Mesenchymal stem cell (in vitro differentiated cells and primary cell): ENCODE data around the gene CHD1L.

Experiments used
- DNase-seq: peaks from one replicate; pipeline ENCODE4 v3.0.0-alpha.2; 2013
- H2AFZ ChIP-seq: one replicate; pipeline ENCODE4 v1.6.1; 2013; ENCODE audit warnings: low read depth, mild to moderate bottlenecking, control low read depth, inconsistent platforms, low read length, moderate library complexity
- H2AK5ac ChIP-seq: 2 replicates; pipeline ENCODE4 v1.6.1; 2013; ENCODE audit warnings: low read length, moderate library complexity, mild to moderate bottlenecking, inconsistent platforms; ENCODE audit not compliant: severe bottlenecking
- H2BK120ac ChIP-seq: one replicate; pipeline ENCODE4 v1.6.1; 2013; ENCODE audit warnings: low read depth, mild to moderate bottlenecking, inconsistent platforms, low read length, moderate library complexity
- H2BK12ac ChIP-seq, 2 experiments: one replicate each; pipeline ENCODE4 v1.6.1; 2013; ENCODE audit warnings: inconsistent platforms in 2 of 2, low read length in 2 of 2, mild to moderate bottlenecking in 2 of 2, moderate library complexity in 2 of 2, control low read depth in 1 of 2
- H2BK15ac ChIP-seq: one replicate; pipeline ENCODE4 v1.6.1; 2013; ENCODE audit warnings: mild to moderate bottlenecking, low read depth, inconsistent platforms; ENCODE audit not compliant: poor library complexity, severe bottlenecking
- H2BK5ac ChIP-seq: 2 replicates; pipeline ENCODE4 v1.6.1; 2013; ENCODE audit warnings: low read depth, mild to moderate bottlenecking, low read length, control low read depth, inconsistent platforms; ENCODE audit not compliant: poor library complexity, severe bottlenecking
- H3K14ac ChIP-seq, 2 experiments: one replicate each; pipeline ENCODE4 v1.6.1; 2013; ENCODE audit warnings: inconsistent platforms in 2 of 2, low read length in 2 of 2, control low read depth in 1 of 2, mild to moderate bottlenecking in 1 of 2, moderate library complexity in 1 of 2
- H3K18ac ChIP-seq, 2 experiments: one replicate each; pipeline ENCODE4 v1.6.1; 2013; ENCODE audit warnings: inconsistent platforms in 2 of 2, low read length in 2 of 2, control low read depth in 1 of 2, low read depth in 1 of 2, mild to moderate bottlenecking in 1 of 2
- H3K23ac ChIP-seq, 2 experiments: one replicate each; pipeline ENCODE4 v1.6.1; 2013; ENCODE audit warnings: inconsistent platforms in 2 of 2, low read length in 2 of 2, mild to moderate bottlenecking in 2 of 2, moderate library complexity in 2 of 2, control low read depth in 1 of 2
- H3K27ac ChIP-seq: 2 replicates; pipeline ENCODE4 v1.5.1; 2013; ENCODE audit warnings: mild to moderate bottlenecking, moderate library complexity, low read length, control low read depth, inconsistent platforms; ENCODE audit not compliant: poor library complexity, severe bottlenecking
- H3K27me3 ChIP-seq, 2 experiments: 2 replicates each; pipeline versions ENCODE4 v1.6.1 to v1.7.0; 2013; ENCODE audit warnings: low read length in 2 of 2, mild to moderate bottlenecking in 2 of 2, moderate library complexity in 2 of 2, control low read depth in 1 of 2, inconsistent platforms in 1 of 2; ENCODE audit not compliant: control insufficient read depth in 1 of 2, insufficient read depth in 1 of 2
- H3K36me3 ChIP-seq, 2 experiments: 2 replicates each; pipeline versions ENCODE4 v1.6.1 to v1.7.0; 2013; ENCODE audit warnings: low read length in 2 of 2, control low read depth in 1 of 2, inconsistent platforms in 1 of 2, low read depth in 1 of 2, mild to moderate bottlenecking in 1 of 2; ENCODE audit not compliant: insufficient read depth in 2 of 2, control insufficient read depth in 1 of 2
- H3K4ac ChIP-seq, 2 experiments: one replicate each; pipeline ENCODE4 v1.6.1; 2013; ENCODE audit warnings: inconsistent platforms in 2 of 2, low read length in 2 of 2, mild to moderate bottlenecking in 2 of 2, moderate library complexity in 2 of 2, control low read depth in 1 of 2, low read depth in 1 of 2
- H3K4me1 ChIP-seq: 2 replicates; pipeline ENCODE4 v1.6.1; 2013; ENCODE audit warnings: low read depth, low read length, control low read depth; ENCODE audit not compliant: control insufficient read depth, insufficient read depth
- H3K4me2 ChIP-seq: 2 replicates; pipeline ENCODE4 v1.6.1; 2013; ENCODE audit warnings: low read length, mild to moderate bottlenecking, inconsistent platforms; ENCODE audit not compliant: poor library complexity, severe bottlenecking
- H3K4me3 ChIP-seq, 2 experiments: 2 replicates each; pipeline versions ENCODE4 v1.5.1 to v1.7.0; 2013; ENCODE audit warnings: low read length in 2 of 2, mild to moderate bottlenecking in 2 of 2, control low read depth in 1 of 2, low read depth in 1 of 2; ENCODE audit not compliant: insufficient read depth in 1 of 2
- H3K79me1 ChIP-seq: replicated peaks from 2 replicates; pipeline ENCODE4 v1.6.1; 2013; ENCODE audit warnings: mild to moderate bottlenecking, control low read depth, low read length, inconsistent platforms; ENCODE audit not compliant: poor library complexity, severe bottlenecking
- H3K9ac ChIP-seq: 2 replicates; pipeline ENCODE4 v1.7.0; 2013; ENCODE audit warnings: mild to moderate bottlenecking, low read length, moderate library complexity
- H3K9me3 ChIP-seq: 2 replicates; pipeline ENCODE4 v1.7.0; 2013; ENCODE audit warnings: mild to moderate bottlenecking, low read length; ENCODE audit not compliant: control insufficient read depth
- H4K8ac ChIP-seq: one replicate; pipeline ENCODE4 v1.6.1; 2013; ENCODE audit warnings: inconsistent platforms, mild to moderate bottlenecking, low read length, moderate library complexity
- H4K91ac ChIP-seq: one replicate; pipeline ENCODE4 v1.6.1; 2013; ENCODE audit warnings: mild to moderate bottlenecking, low read length, inconsistent platforms
- WGBS: methylation state at CpG from one replicate; pipeline ENCODE4 v1.1.7; 2013; ENCODE audit warnings: mixed read lengths; 5-methylcytosine and 5-hydroxymethylcytosine counted together

The CHD1L gene

GRCh38 chr1:147214325-147214724 lies 28.2 kb upstream of the CHD1L start:
- no peaks in the 10 kb centered on the region for H3K36me3 ChIP-seq
- no peak overlapping the region for H2BK15ac ChIP-seq
- H2AK5ac ChIP-seq: no peak overlapping the region
- no peak overlapping the region for H3K4me2 ChIP-seq
- H3K23ac ChIP-seq: no peak overlapping the region
- no peaks in the 10 kb centered on the region for H3K4me1 ChIP-seq
- WGBS: 89% methylated on average over 5 of the region's 7 CpGs
- H2AFZ ChIP-seq: no peak overlapping the region
- H2BK5ac ChIP-seq: no peak overlapping the region
- no peak overlapping the region for H3K9ac ChIP-seq
- H3K4me3 ChIP-seq: no peak overlapping the region
- H4K8ac ChIP-seq: no peak overlapping the region
- H3K27me3 ChIP-seq: no peaks in the 10 kb centered on the region
- H2BK12ac ChIP-seq: no peak overlapping the region
- H3K18ac ChIP-seq: no peak overlapping the region
- no peak overlapping the region for H4K91ac ChIP-seq
- H3K79me1 ChIP-seq: no peaks in the 10 kb centered on the region
- H3K27ac ChIP-seq: no peak overlapping the region
- DNase-seq: peak; percentile 4
- H3K14ac ChIP-seq: no peak overlapping the region
- no peak overlapping the region for H2BK120ac ChIP-seq
- no peaks in the 10 kb centered on the region for H3K9me3 ChIP-seq
- H3K4ac ChIP-seq: no peak overlapping the region

GRCh38 chr1:147214842-147215539 lies 27.5 kb upstream of the CHD1L start:
- no peaks in the 10 kb centered on the region for H3K9me3 ChIP-seq
- no peak overlapping the region for H4K8ac ChIP-seq
- H2BK5ac ChIP-seq: no peak overlapping the region
- DNase-seq: no peak
- H3K9ac ChIP-seq: no peak overlapping the region
- no peak overlapping the region for H4K91ac ChIP-seq
- H2BK15ac ChIP-seq: no peak overlapping the region
- no peak overlapping the region for H3K4me3 ChIP-seq
- H2BK120ac ChIP-seq: no peak overlapping the region
- no peaks in the 10 kb centered on the region for H3K27me3 ChIP-seq
- no peaks in the 10 kb centered on the region for H3K36me3 ChIP-seq
- no peak overlapping the region for H2AFZ ChIP-seq
- H2AK5ac ChIP-seq: no peak overlapping the region
- H2BK12ac ChIP-seq: no peak overlapping the region
- no peak overlapping the region for H3K18ac ChIP-seq
- no peaks in the 10 kb centered on the region for H3K79me1 ChIP-seq
- no peak overlapping the region for H3K27ac ChIP-seq
- H3K14ac ChIP-seq: no peak overlapping the region
- H3K23ac ChIP-seq: no peak overlapping the region
- H3K4me2 ChIP-seq: no peak overlapping the region
- H3K4me1 ChIP-seq: no peaks in the 10 kb centered on the region
- no peak overlapping the region for H3K4ac ChIP-seq

GRCh38 chr1:147215540-147215916 lies 27.0 kb upstream of the CHD1L start:
- Histone ChIP-seq H3K4me1 (no peaks in the 10 kb centered on the region), H3K4me2 (no peak overlapping the region), H2BK12ac (no peak overlapping the region), H3K4ac (no peak overlapping the region), H3K36me3 (no peaks in the 10 kb centered on the region), H3K27ac (no peak overlapping the region), H3K18ac (no peak overlapping the region), H3K23ac (no peak overlapping the region), H3K14ac (no peak overlapping the region), H2BK120ac (no peak overlapping the region), H3K4me3 (no peak overlapping the region), H2AFZ (no peak overlapping the region), H4K91ac (no peak overlapping the region), H3K79me1 (no peaks in the 10 kb centered on the region), H2BK5ac (no peak overlapping the region), H3K27me3 (no peaks in the 10 kb centered on the region), H3K9me3 (no peaks in the 10 kb centered on the region), H3K9ac (no peak overlapping the region), H2AK5ac (no peak overlapping the region), H4K8ac (no peak overlapping the region), H2BK15ac (no peak overlapping the region)
- 75% methylated on average over 1 of the region's 2 CpGs for WGBS
- DNase-seq: no peak

GRCh38 chr1:147216124-147216523 lies 26.4 kb upstream of the CHD1L start:
- no peak overlapping the region for H2BK12ac ChIP-seq
- no peak for DNase-seq
- 100% methylated on average over 2 of the region's 3 CpGs for WGBS

More at GRCh38 chr1:147216124-147216523, 26.4 kb upstream of the CHD1L start:
- Histone ChIP-seq H4K91ac (no peak overlapping the region), H3K9ac (no peak overlapping the region), H3K9me3 (no peaks in the 10 kb centered on the region), H3K27ac (no peak overlapping the region), H2BK15ac (no peak overlapping the region), H2AFZ (no peak overlapping the region), H3K4ac (no peak overlapping the region), H3K4me3 (no peak overlapping the region), H2BK5ac (no peak overlapping the region), H3K14ac (no peak overlapping the region), H3K36me3 (no peaks in the 10 kb centered on the region), H2BK120ac (no peak overlapping the region), H4K8ac (no peak overlapping the region), H2AK5ac (no peak overlapping the region), H3K23ac (no peak overlapping the region), H3K4me2 (no peak overlapping the region), H3K27me3 (no peaks in the 10 kb centered on the region), H3K18ac (no peak overlapping the region), H3K4me1 (no peaks in the 10 kb centered on the region), H3K79me1 (no peaks in the 10 kb centered on the region)
